IPS-NIHi7 (cell line): ENCODE measurements around the gene CPEB2.

Source experiments
- DNase-seq: peaks from one replicate; pipeline ENCODE4 v3.0.0; 2012; ENCODE audit warnings: mixed read lengths; ENCODE audit errors: extremely low spot score

Gene CPEB2

GRCh38 chr4:15010038-15010585 is 7.8 kb downstream of the CPEB2 start:
- DNase-seq: no peak

GRCh38 chr4:15011166-15011565 is 8.9 kb downstream of the CPEB2 start:
- no peak for DNase-seq

- DNase-seq: no peak
Measured at GRCh38 chr4:15012017-15012788, 9.9 kb downstream of the CPEB2 start.

DNA sequence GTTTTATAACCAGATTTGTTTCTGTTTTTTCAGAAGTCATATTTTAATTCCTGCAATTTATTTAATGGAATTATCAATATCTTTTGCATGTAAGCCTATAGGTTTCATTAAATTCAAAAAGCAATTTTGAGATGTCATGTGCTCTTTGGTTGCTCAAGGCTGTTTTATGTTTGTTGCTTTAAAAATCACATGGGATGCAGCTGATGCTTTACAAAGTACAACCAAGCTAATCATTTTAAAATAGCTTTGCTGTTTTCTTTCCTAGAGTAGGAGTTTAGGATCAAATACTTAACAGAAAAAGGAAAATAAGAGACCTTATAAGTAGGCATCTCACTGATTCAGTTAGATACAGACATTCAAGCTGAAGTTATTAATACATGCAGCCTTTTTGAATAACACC is 11.3 kb downstream of the CPEB2 start:
- no peak for DNase-seq

- no peak for DNase-seq
Measured at GRCh38 chr4:15015170-15015569, 12.9 kb downstream of the CPEB2 start.

- DNase-seq: no peak
Measured at GRCh38 chr4:15018361-15018760, 16.1 kb downstream of the CPEB2 start.

DNA sequence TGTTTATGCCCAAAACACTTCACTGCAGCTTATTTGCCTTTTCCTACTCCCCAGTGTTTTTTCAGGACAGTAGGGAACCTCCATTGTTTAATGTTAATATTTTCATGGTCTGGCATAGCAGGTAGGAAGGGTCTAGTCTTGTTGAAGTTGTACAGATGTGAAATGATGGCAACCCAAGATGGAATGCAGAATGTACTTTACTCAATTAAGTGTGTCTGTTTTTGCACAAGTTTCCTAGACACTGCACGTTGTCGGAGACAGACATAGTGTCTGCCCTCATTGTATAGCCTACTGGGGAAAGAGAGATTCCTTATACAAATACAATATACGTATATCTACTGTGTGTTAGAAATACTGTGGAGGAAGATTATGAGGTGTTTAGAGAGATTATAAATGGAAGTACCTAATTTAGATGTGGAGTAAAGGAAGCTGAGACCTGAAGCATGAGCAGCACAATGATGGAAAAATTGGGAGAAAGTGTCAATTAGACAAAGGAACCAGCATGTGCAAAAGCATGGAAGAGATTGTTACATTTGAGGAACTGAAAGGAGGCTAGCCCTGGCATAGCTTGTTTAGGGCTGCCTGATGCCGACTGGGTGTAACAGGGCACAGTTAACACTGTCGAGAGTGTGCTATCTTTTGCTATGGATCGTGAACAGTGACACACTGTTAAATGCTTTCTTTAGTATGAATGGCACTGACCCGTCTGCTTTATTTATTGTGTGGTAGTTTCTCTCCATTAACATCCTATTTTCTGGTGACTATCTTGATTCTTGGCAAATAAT is 18.4 kb downstream of the CPEB2 start:
- DNase-seq: no peak

DNA sequence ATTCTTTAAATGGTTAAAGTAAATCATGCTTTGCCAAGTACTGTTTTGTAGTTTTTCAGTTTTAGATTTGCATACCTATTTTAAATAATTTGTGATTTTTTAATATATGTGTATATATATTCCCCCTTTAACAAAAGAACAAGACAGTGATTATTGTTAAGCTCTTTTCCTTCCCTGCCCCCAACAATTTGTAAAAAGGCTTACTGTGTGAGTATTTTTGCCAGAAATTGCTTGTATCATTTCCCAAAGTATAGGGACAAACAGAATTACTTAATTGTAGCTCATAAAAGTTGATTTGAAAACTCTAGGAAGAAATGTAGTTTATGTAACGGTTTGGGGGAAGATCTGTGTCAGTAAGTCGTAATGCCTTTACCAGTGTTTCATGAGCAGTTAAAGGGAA is 19.0 kb downstream of the CPEB2 start:
- DNase-seq: no peak

DNA sequence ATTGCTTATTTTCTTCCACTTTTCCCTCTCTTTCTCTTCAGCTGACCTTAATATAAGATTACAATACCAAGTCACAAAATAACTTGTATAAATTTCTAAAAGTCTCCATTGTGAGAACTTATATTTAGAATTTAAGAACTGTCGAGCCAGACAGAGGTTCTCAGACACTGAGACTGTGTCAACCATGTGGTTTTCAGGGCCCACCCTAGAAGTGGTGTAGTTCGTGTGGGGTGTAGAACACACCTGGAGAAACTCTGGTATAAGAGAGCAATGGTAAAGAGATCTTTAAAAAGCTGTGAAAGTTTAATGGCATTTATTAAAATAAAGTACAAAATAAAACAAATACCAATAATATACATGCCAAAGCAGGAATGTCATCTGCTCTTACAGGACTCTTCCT is 19.7 kb downstream of the CPEB2 start:
- DNase-seq: no peak

GRCh38 chr4:15024386-15024785 is 22.1 kb downstream of the CPEB2 start:
- DNase-seq: no peak

GRCh38 chr4:15025693-15026092 is 23.4 kb downstream of the CPEB2 start:
- no peak for DNase-seq

GRCh38 chr4:15027921-15028435 is 25.7 kb downstream of the CPEB2 start:
- DNase-seq: no peak

- DNase-seq: no peak
Measured at GRCh38 chr4:15031197-15031596, 28.9 kb downstream of the CPEB2 start.

DNA sequence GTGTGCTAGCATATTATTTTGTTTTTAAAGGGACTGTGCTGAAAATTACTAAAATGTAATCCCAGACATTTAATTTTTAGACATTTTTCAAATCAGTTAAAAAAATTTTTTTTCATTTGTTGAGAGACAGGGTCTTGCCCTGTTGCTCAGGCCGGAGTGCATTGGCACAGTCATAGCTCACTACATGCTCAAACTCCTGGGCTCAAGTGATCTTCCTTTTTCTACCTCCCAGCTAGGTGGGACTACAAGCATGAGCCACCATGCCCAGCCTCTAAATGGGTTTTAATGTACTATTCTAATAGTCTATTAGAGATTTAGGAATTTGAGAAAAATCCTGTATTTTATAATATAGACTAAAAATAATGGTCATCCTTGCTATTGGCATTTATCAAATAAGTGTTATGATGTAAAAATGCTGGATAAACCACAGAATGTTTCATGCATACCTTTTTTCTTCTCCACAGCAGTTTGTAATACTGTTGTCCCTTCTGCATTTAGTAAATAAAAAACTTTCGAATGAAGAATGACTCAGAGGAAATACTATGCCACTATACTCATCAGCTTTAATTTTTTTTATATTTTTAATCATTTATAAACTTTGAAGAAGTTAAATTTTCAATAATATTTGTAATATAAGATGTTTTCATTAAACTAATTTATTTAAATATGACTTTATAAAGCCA is 29.9 kb downstream of the CPEB2 start:
- no peak for DNase-seq

DNA sequence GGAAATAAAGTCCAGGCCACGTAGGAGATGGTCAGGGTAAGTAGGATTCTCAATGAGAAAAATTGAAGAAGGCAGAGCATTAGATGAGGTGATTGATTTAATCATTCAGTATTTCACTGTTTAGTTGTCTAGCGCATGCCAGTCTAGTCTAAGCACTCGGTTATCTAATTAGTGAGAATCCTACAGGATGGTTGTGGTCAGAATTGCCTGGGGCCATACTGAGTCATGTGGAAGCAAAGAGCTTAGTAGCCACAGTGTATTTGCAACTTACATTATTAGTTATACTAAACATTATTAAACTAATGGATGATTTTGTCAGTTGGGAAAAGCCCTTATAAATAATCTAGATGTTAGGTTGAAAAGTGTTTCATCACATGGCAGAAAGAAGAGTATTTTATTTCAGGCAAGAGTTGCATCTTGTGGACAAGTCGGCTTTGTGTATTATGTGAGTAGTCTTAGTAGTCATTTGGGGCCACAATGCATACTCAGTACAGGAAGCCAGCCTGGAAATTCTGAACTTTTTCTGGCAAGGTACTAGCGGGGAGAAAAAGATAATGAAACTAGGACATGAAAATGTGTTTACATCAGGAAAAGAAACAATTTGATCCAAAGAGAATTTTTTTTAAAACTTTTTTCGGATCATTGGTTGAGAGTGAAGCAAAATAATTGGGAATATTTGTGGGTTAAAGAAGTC is 31.9 kb downstream of the CPEB2 start:
- no peak for DNase-seq

DNA sequence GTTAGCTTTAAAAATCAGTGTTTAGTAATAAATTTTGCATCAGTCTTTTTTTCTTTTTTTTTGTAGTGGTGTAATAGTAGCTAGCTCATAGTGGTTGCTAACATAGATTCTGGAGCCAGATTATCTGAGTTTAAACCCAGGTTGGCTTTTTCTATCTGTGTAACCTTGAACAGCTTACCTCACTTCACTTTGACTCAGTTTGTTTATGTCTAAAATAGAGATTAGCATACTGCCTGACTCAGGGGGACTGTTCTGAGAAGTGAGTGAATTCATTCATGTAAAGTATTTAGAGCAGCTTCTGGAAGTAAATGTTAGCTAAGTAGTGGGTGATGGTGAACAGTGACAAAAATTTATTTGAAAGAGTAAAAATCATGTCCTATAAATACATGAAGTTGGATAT is 32.9 kb downstream of the CPEB2 start:
- no peak for DNase-seq

GRCh38 chr4:15037923-15038541 is 35.8 kb downstream of the CPEB2 start:
- no peak for DNase-seq

DNA sequence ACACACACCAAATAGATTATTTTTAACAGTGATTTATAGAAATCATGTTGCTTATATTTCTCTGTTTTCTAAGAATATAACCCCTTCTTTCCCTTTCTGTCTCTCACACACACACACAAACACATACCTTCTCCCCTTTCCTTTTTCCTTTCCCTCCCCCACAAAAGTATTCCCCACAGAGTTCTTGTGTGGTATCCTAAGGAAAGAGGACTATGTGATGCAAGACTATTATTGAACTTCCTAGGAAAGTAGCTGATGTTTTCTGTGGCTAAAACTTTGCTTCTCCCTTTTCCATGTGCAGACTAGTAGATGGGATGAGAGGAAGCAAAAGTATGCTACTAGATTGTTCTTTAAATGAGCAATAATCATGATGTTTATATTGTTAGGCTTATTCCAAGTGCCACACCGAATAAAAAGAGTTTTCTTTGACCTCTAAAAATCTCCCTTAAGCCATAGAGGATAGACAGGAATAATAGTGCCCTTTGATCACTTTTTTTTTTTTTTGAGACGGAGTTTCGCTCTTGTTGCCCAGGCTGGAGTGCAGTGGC is 38.7 kb downstream of the CPEB2 start:
- DNase-seq: no peak

GRCh38 chr4:15042529-15043167 is 40.4 kb downstream of the CPEB2 start:
- no peak for DNase-seq

GRCh38 chr4:15043226-15043625 is 40.9 kb downstream of the CPEB2 start:
- peak; percentile 25 for DNase-seq
